H7 (cell line): ENCODE data around the gene MAJIN. TPM values are rescaled to one million over a fixed set of nuclear protein-coding genes. Genes with fewer than 3 reads are reported as not detected.
"Not testable (repeated sequence)": the region's sequence is repeated elsewhere in the genome, so short reads cannot be mapped to it uniquely, and the experiment has no call there.

Experiments used
- DNase-seq: peaks from one replicate; pipeline ENCODE4 v3.0.0; 2012
- H3K27me3 ChIP-seq: 2 replicates; pipeline ENCODE4 v1.6.0; 2011; ENCODE audit warnings: mild to moderate bottlenecking, low read length; ENCODE audit not compliant: control insufficient read depth, insufficient read depth
- H3K36me3 ChIP-seq: replicated peaks from 2 replicates; pipeline ENCODE4 v1.5.1; 2011; ENCODE audit warnings: low read length; ENCODE audit not compliant: control insufficient read depth, insufficient read depth
- H3K4me3 ChIP-seq: 2 replicates; pipeline ENCODE4 v1.5.1; 2011; ENCODE audit warnings: low read depth, mild to moderate bottlenecking, control low read depth, low read length, moderate library complexity; ENCODE audit not compliant: insufficient read depth
- total RNA-seq: library from RNA; depleted of rRNA; stranded (reverse); fragments of >200 nt; shearing (Covaris generic); gene quantifications from 2 replicates; pipeline ENCODE4 v1.2.3, GENCODE V29; 2014; rRNA removed

Gene MAJIN
- total RNA-seq: 0.97 and 1.1 TPM in 2 replicates

GRCh38 chr11:64971421-64972233 lies at the start of gene MAJIN:
TSS of gene MAJIN (minus strand) at chr11:64972108. CDS start at chr11:64959405, 12,703 bp downstream.
- H3K27me3 ChIP-seq: peaks cover 9% of the 10 kb centered on the region
- peak within 1 kb of the TSS; percentile 23 for H3K4me3 ChIP-seq
- peak; percentile 66 for DNase-seq
- H3K36me3 ChIP-seq: no peaks in the 10 kb centered on the region

GRCh38 chr11:65021509-65021908 lies 49.6 kb upstream of the MAJIN start:
- peaks cover 14% of the 10 kb centered on the region for H3K36me3 ChIP-seq
- no peak for DNase-seq
- no peak overlapping the region for H3K4me3 ChIP-seq
- no peaks in the 10 kb centered on the region for H3K27me3 ChIP-seq

DNA sequence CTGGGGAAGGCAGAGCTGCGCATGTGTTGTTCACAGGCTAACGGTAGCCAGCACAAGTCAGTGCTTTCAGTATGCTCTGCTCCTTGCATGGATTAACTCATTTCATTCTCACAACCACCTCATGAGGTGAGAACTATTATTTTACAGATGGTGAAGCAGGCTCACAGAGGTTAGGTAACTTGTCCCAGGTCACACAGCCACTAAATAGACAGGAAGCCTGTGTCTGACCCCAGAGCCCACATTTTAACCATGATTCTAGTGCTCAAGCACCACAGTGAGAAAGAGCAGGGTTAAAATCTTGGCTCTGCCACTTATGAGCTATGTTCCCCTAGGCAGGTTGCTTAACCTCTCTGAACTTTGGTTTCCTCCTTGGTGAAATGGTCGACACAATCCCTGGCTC lies 49.1 kb upstream of the MAJIN start:
- Histone ChIP-seq H3K27me3 (no peaks in the 10 kb centered on the region), H3K4me3 (no peak overlapping the region), H3K36me3 (peaks cover 14% of the 10 kb centered on the region)
- DNase-seq: no peak

DNA sequence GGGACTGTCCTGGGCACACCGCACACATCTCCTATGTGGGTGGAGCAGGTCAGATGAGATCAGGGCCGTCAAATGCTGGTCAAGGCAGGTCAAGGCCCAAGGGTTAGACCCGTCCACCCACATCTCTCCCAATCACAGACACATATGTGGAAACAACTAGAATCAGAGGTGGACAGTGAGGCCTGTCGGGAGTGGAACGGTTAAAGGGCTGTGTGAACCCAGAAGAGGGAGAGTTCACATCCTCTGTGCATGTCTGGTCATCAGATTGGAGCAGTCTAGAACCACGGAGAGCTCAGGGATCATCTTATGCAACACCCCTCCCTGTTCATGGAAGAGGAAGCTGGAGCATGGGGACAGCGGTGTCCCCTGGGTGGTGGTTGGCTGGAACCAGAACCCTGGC lies 47.9 kb upstream of the MAJIN start:
- DNase-seq: no peak
- Histone ChIP-seq H3K27me3 (no peaks in the 10 kb centered on the region), H3K36me3 (peaks cover 14% of the 10 kb centered on the region), H3K4me3 (no peak overlapping the region)

DNA sequence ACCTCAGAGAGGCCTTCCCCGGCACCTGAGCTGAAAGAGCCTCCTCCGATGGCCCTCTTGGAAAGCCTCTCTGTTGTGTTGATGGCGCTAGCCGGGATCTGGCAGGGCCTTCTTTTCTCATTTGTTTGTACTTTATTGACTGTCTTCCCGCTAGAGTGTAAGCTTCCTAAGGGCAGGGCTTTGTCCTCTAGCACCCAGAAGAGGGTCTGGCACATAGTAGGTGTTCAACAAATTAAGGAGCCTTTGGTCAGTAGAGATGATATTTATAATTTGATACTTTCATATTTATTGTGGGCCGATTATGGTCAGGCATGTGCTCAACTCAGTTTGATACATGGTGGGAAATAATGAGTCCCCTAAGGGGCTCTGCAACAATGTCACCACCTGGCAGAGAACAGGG lies 46.0 kb upstream of the MAJIN start:
- no peaks in the 10 kb centered on the region for H3K27me3 ChIP-seq
- no peak for DNase-seq

GRCh38 chr11:65016705-65017104 lies 44.8 kb upstream of the MAJIN start:
- Histone ChIP-seq H3K27me3 (no peaks in the 10 kb centered on the region), H3K4me3 (no peak overlapping the region), H3K36me3 (peaks cover 14% of the 10 kb centered on the region)
- DNase-seq: no peak

More for the DNA sequence above, 46.0 kb upstream of the MAJIN start:
- H3K36me3 ChIP-seq: peaks cover 14% of the 10 kb centered on the region
- H3K4me3 ChIP-seq: no peak overlapping the region

DNA sequence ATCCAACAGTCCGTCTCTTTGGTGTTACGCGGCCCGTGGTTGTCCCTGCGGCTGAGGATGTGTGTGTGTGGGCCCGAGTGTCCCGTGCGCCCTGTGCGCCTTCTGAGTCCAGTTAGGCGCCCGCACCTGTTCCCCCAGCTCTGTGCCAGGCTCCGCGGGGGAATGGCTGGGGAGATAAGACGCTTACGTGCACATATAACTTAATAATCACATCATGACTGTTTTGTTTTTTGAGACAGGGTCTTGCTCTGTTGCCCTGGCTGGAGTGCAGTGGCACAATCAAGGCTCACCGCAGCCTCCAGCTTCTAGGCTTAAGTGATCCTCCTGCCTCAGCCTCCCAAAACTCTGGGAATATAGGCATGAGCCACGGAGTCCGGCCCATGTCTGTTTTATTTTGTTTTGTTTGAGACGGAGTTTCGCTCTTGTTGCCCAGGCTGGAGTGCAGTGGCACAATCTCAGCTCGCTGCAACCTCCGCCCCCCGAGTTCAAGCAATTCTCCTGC lies 42.9 kb upstream of the MAJIN start:
- no peaks in the 10 kb centered on the region for H3K27me3 ChIP-seq
- peaks cover 6% of the 10 kb centered on the region for H3K36me3 ChIP-seq
- peak overlapping the region; percentile 83 for H3K4me3 ChIP-seq
- DNase-seq: no peak

- Histone ChIP-seq H3K36me3 (peaks cover 5% of the 10 kb centered on the region), H3K27me3 (no peaks in the 10 kb centered on the region), H3K4me3 (peak within 1 kb of the TSS; percentile 83)
- peak; percentile 99 for DNase-seq
Observed at GRCh38 chr11:65013888-65014725, 42.2 kb upstream of the MAJIN start, which contains the start of gene ARL2. TSS of gene ARL2 (plus strand) at chr11:65014160. CDS start at chr11:65014208, 48 bp downstream.

GRCh38 chr11:65013130-65013887 lies 41.4 kb upstream of the MAJIN start:
- peak; percentile 97 for DNase-seq
- Histone ChIP-seq H3K27me3 (no peaks in the 10 kb centered on the region), H3K4me3 (peak overlapping the region; percentile 83), H3K36me3 (no peaks in the 10 kb centered on the region; the same call in none of the 2 replicates)

GRCh38 chr11:65008873-65009272 lies 37.0 kb upstream of the MAJIN start:
- no peak for DNase-seq
- no peaks in the 10 kb centered on the region for H3K36me3 ChIP-seq
- no peak overlapping the region for H3K4me3 ChIP-seq
- no peaks in the 10 kb centered on the region for H3K27me3 ChIP-seq

GRCh38 chr11:65008016-65008415 lies 36.1 kb upstream of the MAJIN start:
- Histone ChIP-seq H3K36me3 (no peaks in the 10 kb centered on the region), H3K4me3 (no peak overlapping the region), H3K27me3 (no peaks in the 10 kb centered on the region)
- DNase-seq: no peak

- not testable (repeated sequence) for DNase-seq
Observed at GRCh38 chr11:65003968-65004367, 32.1 kb upstream of the MAJIN start.

DNA sequence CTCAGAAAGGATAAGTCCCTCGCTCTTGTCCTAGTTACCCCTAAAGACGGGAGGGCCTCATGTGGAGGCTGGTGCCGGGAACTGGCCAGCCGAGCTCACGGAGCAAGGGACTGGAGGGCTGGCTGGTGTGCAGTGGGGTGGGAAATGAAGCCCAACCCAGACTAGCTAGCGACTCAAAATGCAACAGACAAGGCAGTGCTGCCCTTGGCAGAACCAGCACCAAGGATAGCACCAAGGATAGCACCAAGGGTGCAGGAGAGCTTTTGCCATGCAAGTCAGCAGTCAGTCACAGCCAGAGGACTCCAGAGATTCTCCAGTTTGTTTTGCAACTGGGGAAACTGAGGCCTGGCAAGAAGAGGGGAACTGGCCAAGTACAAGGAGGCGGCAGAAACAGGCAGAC lies 31.4 kb upstream of the MAJIN start:
- DNase-seq: peak; percentile 65
- Histone ChIP-seq H3K27me3 (no peaks in the 10 kb centered on the region), H3K36me3 (no peaks in the 10 kb centered on the region), H3K4me3 (no peak overlapping the region)

More at GRCh38 chr11:65003968-65004367, 32.1 kb upstream of the MAJIN start:
- not testable (repeated sequence) for H3K36me3 ChIP-seq, H3K4me3 ChIP-seq, H3K27me3 ChIP-seq

GRCh38 chr11:65002706-65003105 lies 30.8 kb upstream of the MAJIN start:
- H3K27me3 ChIP-seq: no peaks in the 10 kb centered on the region
- H3K4me3 ChIP-seq: no peak overlapping the region
- no peak for DNase-seq
- no peaks in the 10 kb centered on the region for H3K36me3 ChIP-seq
